ENCODE results near the gene DSCAML1. TPM values are rescaled to one million over a fixed set of nuclear protein-coding genes. Genes with fewer than 3 reads are reported as not detected.
A peak's percentile ranks its signal among the peaks of the same experiment; 100 is the strongest.
"Not testable (repeated sequence)": the region's sequence is repeated elsewhere in the genome, so short reads cannot be mapped to it uniquely, and the experiment has no call there.

DSCAML1 gene
- total and polyA plus RNA-seq, 12 donors, result 0.16 to 1.5 (median 0.57) TPM

DNA sequence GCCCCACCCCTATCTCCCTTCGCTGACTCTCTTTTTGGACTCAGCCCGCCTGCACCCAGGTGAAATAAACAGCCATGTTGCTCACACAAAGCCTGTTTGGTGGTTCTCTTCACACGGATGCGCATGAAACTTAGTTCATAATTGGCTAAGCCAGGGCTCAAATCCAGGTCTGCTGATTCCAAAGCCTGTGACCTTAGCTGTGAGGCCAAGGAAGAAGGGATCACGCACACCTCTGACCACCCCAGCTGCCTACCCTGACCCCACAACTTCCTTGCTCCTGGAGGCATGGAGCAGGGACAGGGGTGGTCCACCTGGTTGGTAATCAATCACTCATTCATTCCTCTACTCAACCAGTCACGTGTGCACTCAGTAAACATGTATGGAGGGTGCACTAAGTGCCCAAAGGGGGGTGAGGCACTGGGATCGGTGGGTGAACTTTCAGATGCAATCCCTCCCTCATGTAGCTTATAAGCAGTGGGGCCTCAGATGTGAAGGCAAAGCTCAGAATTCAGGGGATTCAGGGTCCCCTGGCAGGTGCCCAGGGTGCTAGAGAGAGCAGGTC, 17.3 kb upstream of the DSCAML1 start:
- intact Hi-C loops (cut with DNase I), result no loop called here
- H3K27ac ChIP-seq, result peak overlapping the region in 3 of 10 donors; percentile 31 to 80 (median 37)
- TF ChIP-seq, protein P1, sequence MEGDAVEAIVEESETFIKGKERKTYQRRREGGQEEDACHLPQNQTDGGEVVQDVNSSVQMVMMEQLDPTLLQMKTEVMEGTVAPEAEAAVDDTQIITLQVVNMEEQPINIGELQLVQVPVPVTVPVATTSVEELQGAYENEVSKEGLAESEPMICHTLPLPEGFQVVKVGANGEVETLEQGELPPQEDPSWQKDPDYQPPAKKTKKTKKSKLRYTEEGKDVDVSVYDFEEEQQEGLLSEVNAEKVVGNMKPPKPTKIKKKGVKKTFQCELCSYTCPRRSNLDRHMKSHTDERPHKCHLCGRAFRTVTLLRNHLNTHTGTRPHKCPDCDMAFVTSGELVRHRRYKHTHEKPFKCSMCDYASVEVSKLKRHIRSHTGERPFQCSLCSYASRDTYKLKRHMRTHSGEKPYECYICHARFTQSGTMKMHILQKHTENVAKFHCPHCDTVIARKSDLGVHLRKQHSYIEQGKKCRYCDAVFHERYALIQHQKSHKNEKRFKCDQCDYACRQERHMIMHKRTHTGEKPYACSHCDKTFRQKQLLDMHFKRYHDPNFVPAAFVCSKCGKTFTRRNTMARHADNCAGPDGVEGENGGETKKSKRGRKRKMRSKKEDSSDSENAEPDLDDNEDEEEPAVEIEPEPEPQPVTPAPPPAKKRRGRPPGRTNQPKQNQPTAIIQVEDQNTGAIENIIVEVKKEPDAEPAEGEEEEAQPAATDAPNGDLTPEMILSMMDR (IDR thresholded peaks at IDR 0.05), result no peak

DNA sequence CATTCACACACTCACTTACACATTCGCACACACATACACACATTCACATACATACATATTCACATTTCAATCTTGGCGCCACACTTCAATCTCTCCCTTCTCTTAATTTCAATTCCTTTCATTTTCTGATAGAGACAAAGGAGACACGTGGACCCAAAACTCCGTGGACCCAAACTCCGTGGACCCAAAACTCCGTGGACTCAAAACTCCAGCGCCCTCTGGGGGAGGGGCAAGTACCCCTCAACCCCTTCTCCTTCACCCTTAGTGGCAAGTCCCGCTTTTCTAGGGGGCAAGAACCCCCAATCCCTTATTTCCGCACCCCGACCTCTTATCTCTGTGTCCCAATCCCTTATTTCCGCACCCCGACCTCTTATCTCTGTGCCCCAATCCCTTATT, 13.0 kb upstream of the DSCAML1 start:
- H3K9me3 ChIP-seq; H3K27me3 ChIP-seq; ATAC-seq; intact Hi-C loops (cut with DNase I); DNase-seq; H3K4me3 ChIP-seq: not testable (repeated sequence)
- Histone ChIP-seq H3K36me3 (peaks cover 0 to 10% (median 0%) of the 10 kb centered on the region in 9 donors), H3K4me1 (peaks cover 0 to 31% (median 17%) of the 10 kb centered on the region in 9 donors), H3K27ac (peak overlapping the region in 3 of 10 donors; percentile 49 to 74 (median 57))
- 88 to 90% methylated on average over 12 of the region's 12 CpGs for WGBS, 2 donors

More for the DNA sequence above, 17.3 kb upstream of the DSCAML1 start:
- no peak overlapping the region for H3K4me3 ChIP-seq
- WGBS, 2 donors, result 86 to 89% methylated on average over 7 of the region's 7 CpGs
- DNase-seq, result no peak
- H3K9me3 ChIP-seq, result no peaks in the 10 kb centered on the region
- no peaks in the 10 kb centered on the region for H3K36me3 ChIP-seq
- peaks cover 0 to 56% (median 26%) of the 10 kb centered on the region in 9 donors for H3K4me1 ChIP-seq
- no peak for ATAC-seq
- H3K27me3 ChIP-seq, result peaks cover 0 to 3% (median 0%) of the 10 kb centered on the region in 7 donors

DNA sequence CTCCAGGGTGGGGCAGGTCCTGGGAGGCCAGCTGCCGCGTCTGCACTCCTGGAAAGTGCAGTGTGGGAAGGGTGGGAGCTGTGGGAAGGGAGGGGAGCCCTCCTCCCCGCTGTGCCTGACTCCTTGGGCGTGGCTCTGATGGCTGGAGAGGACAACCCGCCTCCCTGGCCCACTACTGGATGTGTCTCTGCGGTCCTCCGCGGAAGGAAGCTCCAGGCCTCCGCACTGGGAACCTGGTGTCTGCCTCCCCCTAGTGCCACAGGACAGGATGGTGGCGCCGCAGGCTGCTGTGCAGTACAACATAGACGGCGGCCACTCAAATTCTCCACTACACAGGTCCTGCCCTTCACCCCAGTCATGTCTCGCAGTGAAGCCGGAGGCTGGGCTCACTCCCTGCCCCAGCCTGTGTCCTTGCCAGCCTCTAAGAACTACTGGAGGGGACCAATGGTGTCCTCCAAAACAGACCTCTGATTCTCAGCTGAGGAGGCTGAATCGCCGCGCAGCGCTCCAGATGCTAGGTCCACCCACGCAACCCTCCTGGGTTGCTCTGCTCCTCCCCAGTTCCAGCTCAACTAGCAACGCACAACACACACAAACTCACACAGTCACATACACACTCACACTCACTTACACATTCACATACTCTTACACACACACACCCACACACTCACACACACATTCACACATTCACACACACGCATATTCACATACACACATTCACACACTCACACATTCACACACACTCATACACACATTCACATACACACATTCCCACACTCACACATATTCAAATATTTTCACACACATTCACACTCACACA, 12.4 kb upstream of the DSCAML1 start:
- TF ChIP-seq, protein P1 (IDR thresholded peaks at IDR 0.05), result peak in 8 of 9 donors; percentile 43 to 74 (median 69)
- 20 to 27% methylated on average over 21 to 22 of the region's 22 CpGs for WGBS, 2 donors
- H3K27ac ChIP-seq, result peak overlapping the region in 5 of 10 donors; percentile 49 to 74 (median 57)
- H3K9me3 ChIP-seq, result no peaks in the 10 kb centered on the region
- DNase-seq (peak; percentile 77 to 80), ATAC-seq (peak; percentile 89 to 96 (median 92))
- H3K4me1 ChIP-seq, result peaks cover 0 to 25% (median 11%) of the 10 kb centered on the region in 9 donors
- H3K4me3 ChIP-seq, result peak overlapping the region in 4 of 10 donors; percentile 6 to 13 (median 12)
- H3K27me3 ChIP-seq, result peaks cover 0 to 3% (median 0%) of the 10 kb centered on the region in 7 donors
- H3K36me3 ChIP-seq, result peaks cover 0 to 16% (median 0%) of the 10 kb centered on the region in 9 donors
- intact Hi-C loops (cut with DNase I), result loop anchor here in 9 of 10 donors (1.0 to 5.0 kb wide), 9 partner anchors 243 to 387 kb away; no protein-coding TSS in a partner anchor

DNA sequence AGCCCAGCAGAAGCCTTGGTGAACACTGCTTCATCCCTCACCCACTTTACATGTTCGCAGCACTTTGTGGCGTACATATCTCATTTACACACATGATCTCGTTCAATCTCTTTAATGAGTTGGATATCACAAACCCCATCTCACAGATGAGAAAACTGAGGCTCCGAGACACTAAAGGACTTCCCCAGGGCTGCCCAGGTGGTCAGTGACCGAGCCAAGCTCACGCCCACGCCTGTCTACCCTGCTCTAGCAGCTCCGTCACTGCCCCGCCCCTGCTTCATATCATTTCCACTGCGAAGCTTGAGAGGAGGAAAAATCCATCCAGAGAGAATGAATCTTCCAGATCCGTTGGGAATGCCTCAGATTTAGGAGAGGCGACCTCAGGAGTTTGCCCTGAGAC, 11.8 kb upstream of the DSCAML1 start:
- H3K27ac ChIP-seq, result peak overlapping the region in 4 of 10 donors; percentile 49 to 74 (median 54)
- peaks cover 0 to 19% (median 0%) of the 10 kb centered on the region in 9 donors for H3K36me3 ChIP-seq
- ATAC-seq, result peak in 6 of 8 donors; percentile 36 to 70 (median 57)
- intact Hi-C loops (cut with DNase I), result loop anchor here in 9 of 10 donors (1.0 to 5.0 kb wide), 9 partner anchors 244 to 386 kb away; no protein-coding TSS in a partner anchor
- 61 to 70% methylated on average over 12 of the region's 12 CpGs for WGBS, 2 donors
- H3K27me3 ChIP-seq, result peaks cover 0 to 3% (median 0%) of the 10 kb centered on the region in 7 donors
- peak overlapping the region in 4 of 10 donors; percentile 6 to 13 (median 12) for H3K4me3 ChIP-seq
- H3K4me1 ChIP-seq, result peaks cover 0 to 23% (median 8%) of the 10 kb centered on the region in 9 donors
- peak in 1 of 2 donors; percentile 33 for DNase-seq
- TF ChIP-seq, protein P1 (IDR thresholded peaks at IDR 0.05), result no peak
- H3K9me3 ChIP-seq, result no peaks in the 10 kb centered on the region

Measured in heart right ventricle (tissue), 16 donors.